ENCODE results near the gene REL.

GRCh38 chr2:60881047-60881932 is at the start of gene REL:
- TF ChIP-seq YY1 (IDR thresholded peaks at IDR 0.05; ENCODE audit: low read depth) (peak; percentile 61; the same call in 1 of the 2 replicates), CEBPB (IDR thresholded peaks at IDR 0.05) (no peak), MAX (IDR thresholded peaks at IDR 0.05) (peak; percentile 59), TAF1 (IDR thresholded peaks at IDR 0.05; ENCODE audit: low read depth) (peak; percentile 48), REST (IDR thresholded peaks at IDR 0.05; ENCODE audit: low read depth) (no peak)
